H9 (cell line): ENCODE measurements around the gene PRR29. TPM values are rescaled to one million over a fixed set of nuclear protein-coding genes. Genes with fewer than 3 reads are reported as not detected.

Experiments used
- DNase-seq: peaks from one replicate; pipeline ENCODE4 v3.0.0-alpha.2; 2017
- H2AFZ ChIP-seq: one replicate; pipeline ENCODE4 v1.6.1; 2013; ENCODE audit warnings: mild to moderate bottlenecking, low read length, control low read depth, moderate library complexity
- H2AK5ac ChIP-seq: 2 replicates; pipeline ENCODE4 v1.6.1; 2013; ENCODE audit warnings: low read length, control low read depth, mixed read lengths; ENCODE audit not compliant: insufficient read length
- H2BK120ac ChIP-seq: one replicate; pipeline ENCODE4 v1.6.1; 2013; ENCODE audit warnings: low read depth, mild to moderate bottlenecking, low read length, control low read depth, inconsistent platforms; ENCODE audit not compliant: poor library complexity, severe bottlenecking
- H2BK12ac ChIP-seq: 2 replicates; pipeline ENCODE4 v1.6.1; 2013; ENCODE audit warnings: low read length, control low read depth, mixed read lengths, low read depth; ENCODE audit not compliant: insufficient read length
- H2BK15ac ChIP-seq: 2 replicates; pipeline ENCODE4 v1.6.1; 2013; ENCODE audit warnings: low read depth, low read length, control low read depth
- H2BK20ac ChIP-seq: one replicate; pipeline ENCODE4 v1.6.1; 2013; ENCODE audit warnings: low read depth, mild to moderate bottlenecking, low read length, control low read depth, inconsistent platforms; ENCODE audit not compliant: poor library complexity, severe bottlenecking
- H2BK5ac ChIP-seq: 2 replicates; pipeline ENCODE4 v1.6.1; 2013; ENCODE audit warnings: low read length, control low read depth, mixed read lengths; ENCODE audit not compliant: insufficient read length
- H3K14ac ChIP-seq: 2 replicates; pipeline ENCODE4 v1.6.1; 2013; ENCODE audit warnings: low read length, control low read depth; ENCODE audit not compliant: insufficient read depth
- H3K18ac ChIP-seq: 2 replicates; pipeline ENCODE4 v1.6.1; 2013; ENCODE audit warnings: low read depth, mild to moderate bottlenecking, mixed read lengths, low read length, control low read depth; ENCODE audit not compliant: insufficient read length
- H3K23ac ChIP-seq: 2 replicates; pipeline ENCODE4 v1.6.1; 2013; ENCODE audit warnings: low read length, control low read depth, mixed read lengths, low read depth; ENCODE audit not compliant: insufficient read length
- H3K23me2 ChIP-seq: 2 replicates; pipeline ENCODE4 v1.6.1; 2013; ENCODE audit warnings: low read depth, mild to moderate bottlenecking, mixed read lengths, low read length, control low read depth; ENCODE audit not compliant: insufficient read length, poor library complexity, severe bottlenecking
- H3K27ac ChIP-seq: 2 replicates; pipeline ENCODE4 v1.5.1; 2013; ENCODE audit warnings: low read length, control low read depth, mixed read lengths, low read depth; ENCODE audit not compliant: insufficient read length
- H3K27me3 ChIP-seq: 2 replicates; pipeline ENCODE4 v1.6.1; 2013; ENCODE audit warnings: low read length, control low read depth, inconsistent platforms; ENCODE audit not compliant: insufficient read depth
- H3K4ac ChIP-seq: 2 replicates; pipeline ENCODE4 v1.6.1; 2013; ENCODE audit warnings: low read depth, mild to moderate bottlenecking, control low read depth, inconsistent platforms, low read length, moderate library complexity
- H3K4me1 ChIP-seq: 2 replicates; pipeline ENCODE4 v1.6.1; 2013; ENCODE audit warnings: low read length, control low read depth, inconsistent platforms; ENCODE audit not compliant: insufficient read depth
- H3K4me2 ChIP-seq: 2 replicates; pipeline ENCODE4 v1.6.1; 2013; ENCODE audit warnings: low read length, control low read depth, mixed read lengths; ENCODE audit not compliant: insufficient read length, insufficient read depth
- H3K56ac ChIP-seq: 2 replicates; pipeline ENCODE4 v1.6.1; 2013; ENCODE audit warnings: low read depth, mild to moderate bottlenecking, mixed read lengths, low read length, control low read depth; ENCODE audit not compliant: insufficient read length
- H3K79me1 ChIP-seq: 2 replicates; pipeline ENCODE4 v1.6.1; 2013; ENCODE audit warnings: low read depth, mild to moderate bottlenecking, moderate library complexity, low read length, control low read depth, inconsistent platforms; ENCODE audit not compliant: insufficient read depth, poor library complexity, severe bottlenecking
- H3K79me2 ChIP-seq: 2 replicates; pipeline ENCODE4 v1.6.1; 2013; ENCODE audit warnings: low read length, control low read depth, inconsistent platforms; ENCODE audit not compliant: insufficient read depth
- H3K9ac ChIP-seq: 2 replicates; pipeline ENCODE4 v1.6.1; 2013; ENCODE audit warnings: low read length, control low read depth, mixed read lengths; ENCODE audit not compliant: insufficient read length; ENCODE audit errors: extremely low read depth
- H3K9me3 ChIP-seq: one replicate; pipeline ENCODE4 v1.6.1; 2013; ENCODE audit warnings: low read depth, low read length, inconsistent platforms; ENCODE audit not compliant: control insufficient read depth
- H3T11ph ChIP-seq: one replicate; pipeline ENCODE4 v1.6.1; 2013; ENCODE audit warnings: mild to moderate bottlenecking, low read length, control low read depth, inconsistent platforms
- H4K20me1 ChIP-seq: one replicate; pipeline ENCODE4 v1.6.1; 2013; ENCODE audit not compliant: control insufficient read depth, insufficient read length, insufficient read depth
- H4K5ac ChIP-seq: 2 replicates; pipeline ENCODE4 v1.6.1; 2013; ENCODE audit warnings: low read depth, mild to moderate bottlenecking, mixed read lengths, low read length, control low read depth; ENCODE audit not compliant: insufficient read length
- H4K8ac ChIP-seq: replicated peaks from 2 replicates; pipeline ENCODE4 v1.6.1; 2013; ENCODE audit warnings: low read length, control low read depth, mixed read lengths, low read depth; ENCODE audit not compliant: insufficient read length
- H4K91ac ChIP-seq: 2 replicates; pipeline ENCODE4 v1.6.1; 2013; ENCODE audit warnings: low read depth, mild to moderate bottlenecking, moderate library complexity, mixed read lengths, low read length, control low read depth; ENCODE audit not compliant: insufficient read length
- H3K27ac Mint-ChIP-seq, 3 experiments: 2 replicates in 2 of 3; 3 replicates in 1 of 3; pipeline ENCODE4 v1.8.0; 2020 to 2021; ENCODE audit warnings: mixed read lengths in 3 of 3, mild to moderate bottlenecking in 1 of 3, moderate library complexity in 1 of 3
- H3K27me3 Mint-ChIP-seq: 2 replicates; pipeline ENCODE4 v1.8.0; 2021; ENCODE audit warnings: low read depth, mild to moderate bottlenecking, moderate library complexity, mixed read lengths
- H3K36me3 Mint-ChIP-seq, 3 experiments: 2 replicates in 2 of 3; 3 replicates in 1 of 3; pipeline ENCODE4 v1.8.0; 2020 to 2021; ENCODE audit warnings: low read depth in 3 of 3, mixed read lengths in 3 of 3; ENCODE audit not compliant: insufficient read depth in 1 of 3
- H3K4me1 Mint-ChIP-seq, 2 experiments: 2 replicates each; pipeline ENCODE4 v1.8.0; 2020; ENCODE audit warnings: mixed read lengths in 2 of 2
- H3K4me3 Mint-ChIP-seq, 2 experiments: 2 replicates in 1 of 2; 3 replicates in 1 of 2; pipeline ENCODE4 v1.8.0; 2020 to 2021; ENCODE audit warnings: mild to moderate bottlenecking in 2 of 2, mixed read lengths in 2 of 2, moderate library complexity in 1 of 2
- H3K9me3 Mint-ChIP-seq, 2 experiments: 2 replicates in 1 of 2; 3 replicates in 1 of 2; pipeline ENCODE4 v1.8.0; 2020; ENCODE audit warnings: mild to moderate bottlenecking in 2 of 2, mixed read lengths in 2 of 2, moderate library complexity in 1 of 2
- CTCF ChIP-seq: fragments of 200-600 bp; sonication (generic); conservative IDR thresholded peaks from 3 replicates; pipeline ENCODE4 v1.8.0; 2021; ENCODE audit warnings: antibody characterized with exemption, mild to moderate bottlenecking
- WGBS: extraction: QIAGEN DNeasy Blood & Tissue Kit; methylation state at CpG from one replicate; pipeline ENCODE4 v1.1.7; 2013; ENCODE audit warnings: missing lambda C conversion rate, low lambda C conversion rate, mixed read lengths; ENCODE audit not compliant: insufficient read length; ENCODE audit errors: extremely low coverage; 5-methylcytosine and 5-hydroxymethylcytosine counted together
- total RNA-seq: library from RNA; stranded (reverse); gene quantifications from 2 replicates; pipeline ENCODE4 v1.2.1, GENCODE V29; 2021

PRR29 gene
- total RNA-seq, 1 experiment from 2014 or later: 0.87 TPM

GRCh38 chr17:64028874-64029464 lies 30.8 kb downstream of the PRR29 start:
- no peak overlapping the region for H2BK20ac ChIP-seq
- Mint-ChIP-seq H3K9me3 (no peaks in the 10 kb centered on the region; a peak in 1 of 5 replicates), H3K27ac (no peak overlapping the region), H3K4me3 (no peak overlapping the region), H3K4me1 (peaks cover 3% of the 10 kb centered on the region in 2 experiments; a peak in 2 of 4 replicates), H3K27me3 (peaks cover 9% of the 10 kb centered on the region), H3K36me3 (no peaks in the 10 kb centered on the region)
- H2AK5ac ChIP-seq: no peak overlapping the region
- WGBS: no CpG with 5 or more reads among the region's 3 CpGs
- H3K79me2 ChIP-seq: no peaks in the 10 kb centered on the region
- no peak overlapping the region for H3K18ac ChIP-seq
- no peak overlapping the region for H4K8ac ChIP-seq
- TF ChIP-seq CTCF: peak; percentile 87
- no peak overlapping the region for H2BK12ac ChIP-seq
- no peaks in the 10 kb centered on the region for H3K27me3 ChIP-seq
- no peaks in the 10 kb centered on the region for H3K9me3 ChIP-seq
- H3K56ac ChIP-seq: no peak overlapping the region
- peak; percentile 76 for DNase-seq
- no peak overlapping the region for H2BK120ac ChIP-seq
- H3K27ac ChIP-seq: no peak overlapping the region
- H2AFZ ChIP-seq: no peak overlapping the region
- no peaks in the 10 kb centered on the region for H4K20me1 ChIP-seq
- no peak overlapping the region for H3K14ac ChIP-seq
- no peak overlapping the region for H4K91ac ChIP-seq
- no peaks in the 10 kb centered on the region for H3K23me2 ChIP-seq
- no peak overlapping the region for H2BK15ac ChIP-seq
- no peaks in the 10 kb centered on the region for H3K79me1 ChIP-seq
- no peak overlapping the region for H3K4me2 ChIP-seq
- H2BK5ac ChIP-seq: no peak overlapping the region
- no peak overlapping the region for H3K23ac ChIP-seq
- H3T11ph ChIP-seq: no peak overlapping the region
- no peak overlapping the region for H3K9ac ChIP-seq
- no peaks in the 10 kb centered on the region for H3K4me1 ChIP-seq
- no peak overlapping the region for H3K4ac ChIP-seq
- H4K5ac ChIP-seq: no peak overlapping the region
